Anterior cingulate cortex (tissue), 58 donors: ENCODE measurements around the gene SLCO2A1.
A peak's percentile ranks its signal among the peaks of the same experiment; 100 is the strongest.
"Not testable (repeated sequence)": the region's sequence is repeated elsewhere in the genome, so short reads cannot be mapped to it uniquely, and the experiment has no call there.

Source experiments
- DNase-seq, 58 donors: peaks; one replicate each; lab custom pipeline; 2025; lab: John Stamatoyannopoulos, UW

SLCO2A1 gene

GRCh38 chr3:134029734-134030378, at the start of gene SLCO2A1:
Gene SLCO2A1 (minus strand): TSS chr3:134029925. CDS start chr3:134029802, 123 bp downstream.
- DNase-seq = peak in 2 of 58 donors; percentile 19 to 59

DNA sequence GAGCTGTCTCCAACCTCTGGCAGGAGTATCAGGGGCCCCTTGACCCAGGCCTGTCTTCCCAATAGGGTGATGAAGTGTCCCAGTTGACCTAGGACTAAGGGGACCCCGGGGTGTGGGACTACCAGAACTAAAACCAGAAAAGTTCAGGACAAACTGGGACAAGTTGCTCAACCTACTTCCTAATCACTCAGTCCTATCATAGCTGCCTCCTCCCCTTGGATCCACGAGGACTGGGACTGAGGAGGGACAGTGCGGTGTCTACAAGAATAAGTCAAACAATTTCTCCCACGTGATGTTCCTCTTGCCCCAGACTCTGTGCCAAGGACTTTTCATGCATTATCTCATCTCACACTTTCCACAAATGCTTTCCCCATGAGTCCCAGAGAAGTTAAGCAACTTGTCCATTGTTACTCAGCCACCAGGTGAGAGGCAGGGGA, 49.4 kb upstream of the SLCO2A1 start:
- no peak for DNase-seq

DNA sequence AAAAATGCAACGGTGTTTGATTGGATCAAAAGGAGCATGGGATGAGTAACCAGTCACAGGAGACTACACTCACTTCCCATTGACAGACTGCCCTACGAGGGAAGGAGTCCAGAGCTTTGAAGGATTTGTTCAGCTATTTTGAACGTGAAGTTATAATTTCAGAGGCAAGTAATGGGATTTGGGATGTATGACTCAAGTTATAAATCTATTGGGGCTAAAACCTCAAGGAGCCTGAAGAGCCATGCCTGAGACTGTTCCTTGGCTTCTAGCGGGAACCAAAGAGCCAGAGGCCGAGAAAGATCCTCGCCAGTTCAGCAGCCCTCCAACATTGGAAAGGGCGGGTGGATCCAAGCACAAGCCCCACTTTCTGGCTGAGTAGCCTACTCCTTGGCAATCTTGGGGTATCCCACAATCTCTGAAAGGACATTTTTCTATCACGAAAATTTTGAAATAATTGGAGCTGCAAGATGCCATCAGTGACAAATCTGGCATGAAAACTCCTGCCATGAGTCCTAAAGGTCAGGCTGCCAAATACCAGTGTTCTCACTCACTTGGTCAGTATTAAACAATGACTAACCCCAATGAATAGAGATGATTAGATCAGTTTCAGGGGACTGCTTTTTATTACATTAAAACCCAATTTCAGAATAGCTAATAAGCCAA, 48.6 kb upstream of the SLCO2A1 start:
- no peak for DNase-seq

DNA sequence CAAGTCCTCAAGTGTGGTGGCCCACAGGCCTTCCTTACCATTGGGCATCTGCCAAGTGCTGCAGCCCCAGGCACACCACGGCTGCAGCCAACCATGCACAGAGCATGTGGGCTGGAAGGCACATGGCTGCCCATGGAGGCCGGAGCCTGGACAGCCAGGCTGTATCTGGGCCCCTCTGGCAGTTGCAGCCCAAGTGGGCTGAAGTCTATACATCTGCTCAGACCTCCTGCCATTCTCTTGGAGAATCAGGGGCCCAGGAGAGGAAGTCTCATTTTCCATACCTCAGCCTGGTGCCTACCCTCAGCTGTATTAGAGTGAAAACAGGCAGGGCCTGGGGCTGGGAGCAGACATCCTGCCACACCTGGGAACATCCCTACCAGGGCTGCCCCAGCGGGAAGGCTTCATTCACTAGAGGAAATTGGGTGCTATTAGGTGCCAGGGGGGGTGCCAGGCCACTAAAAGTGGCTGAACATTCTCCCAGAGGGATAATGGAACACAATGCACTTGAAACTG, 48.0 kb upstream of the SLCO2A1 start:
- DNase-seq = no peak

DNA sequence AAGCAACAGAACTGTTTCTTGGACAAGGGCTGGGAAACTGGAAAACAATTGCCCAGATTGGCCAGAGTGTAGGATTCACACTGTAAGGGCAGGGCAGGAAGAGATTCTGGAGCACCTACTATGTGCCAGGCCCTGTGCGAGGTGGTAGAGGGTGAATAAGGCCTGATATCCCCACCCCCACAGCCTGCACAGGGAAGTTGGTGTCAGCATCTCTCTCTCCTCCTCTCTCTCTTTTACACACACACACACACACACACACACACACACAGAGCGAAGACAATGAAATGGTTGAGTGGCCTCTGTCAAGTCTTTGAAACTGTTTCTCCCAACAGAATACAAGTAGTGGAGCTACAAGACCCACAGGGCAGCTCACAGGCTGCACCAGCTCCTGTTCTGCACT, 47.1 kb upstream of the SLCO2A1 start:
- DNase-seq = no peak

- DNase-seq = no peak
Observed at GRCh38 chr3:134075846-134076245, 46.1 kb upstream of the SLCO2A1 start.

DNA sequence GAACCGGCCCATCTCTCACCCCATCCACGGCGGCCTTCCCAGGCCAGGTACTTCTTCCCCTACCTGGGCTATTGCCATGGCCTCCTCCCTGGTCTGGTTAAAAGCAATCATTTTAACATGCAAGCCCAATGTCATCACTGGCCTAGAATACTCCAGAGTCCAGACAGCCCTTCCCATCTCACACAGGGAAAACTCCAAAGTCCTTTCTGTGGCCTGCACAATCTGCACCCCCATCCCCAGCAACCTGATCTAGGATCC, 45.8 kb upstream of the SLCO2A1 start:
- no peak for DNase-seq

DNA sequence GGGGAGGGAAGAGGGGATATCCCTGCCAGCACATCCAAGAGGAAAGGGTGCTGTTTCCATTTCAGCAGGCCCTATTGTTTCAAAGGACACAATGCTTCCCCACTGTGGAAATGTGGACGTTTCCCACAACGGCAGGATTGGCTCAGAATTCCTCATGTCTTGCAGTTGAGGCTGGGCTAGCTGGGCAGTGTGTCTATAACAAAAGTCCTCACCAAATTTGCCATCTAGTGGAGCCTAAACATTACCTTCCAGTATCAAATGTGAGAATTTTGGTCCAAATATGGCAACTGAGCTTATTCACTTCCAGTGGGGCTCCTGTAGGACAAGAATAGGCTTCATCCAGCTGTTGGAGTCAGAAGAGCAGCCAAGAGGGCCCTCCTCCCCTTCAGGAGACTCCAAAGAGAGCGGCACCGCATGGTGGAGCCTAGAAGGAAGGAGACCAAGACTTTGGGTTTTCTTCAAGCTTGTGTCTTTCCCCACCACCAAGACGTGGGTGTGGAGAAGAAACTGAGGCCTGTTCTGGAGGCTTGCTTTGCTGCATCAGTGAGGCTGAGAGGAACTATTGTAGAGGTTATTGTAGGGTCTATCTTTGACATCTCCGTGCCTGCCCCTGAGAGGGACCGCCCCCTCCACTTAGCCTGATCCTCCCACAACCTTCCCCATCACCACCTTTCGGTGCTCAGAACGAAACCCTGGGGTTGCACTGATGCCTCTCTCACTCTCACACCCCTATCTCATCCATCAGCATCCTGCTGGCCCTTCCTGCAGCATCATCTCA, 45.3 kb upstream of the SLCO2A1 start:
- no peak for DNase-seq

DNA sequence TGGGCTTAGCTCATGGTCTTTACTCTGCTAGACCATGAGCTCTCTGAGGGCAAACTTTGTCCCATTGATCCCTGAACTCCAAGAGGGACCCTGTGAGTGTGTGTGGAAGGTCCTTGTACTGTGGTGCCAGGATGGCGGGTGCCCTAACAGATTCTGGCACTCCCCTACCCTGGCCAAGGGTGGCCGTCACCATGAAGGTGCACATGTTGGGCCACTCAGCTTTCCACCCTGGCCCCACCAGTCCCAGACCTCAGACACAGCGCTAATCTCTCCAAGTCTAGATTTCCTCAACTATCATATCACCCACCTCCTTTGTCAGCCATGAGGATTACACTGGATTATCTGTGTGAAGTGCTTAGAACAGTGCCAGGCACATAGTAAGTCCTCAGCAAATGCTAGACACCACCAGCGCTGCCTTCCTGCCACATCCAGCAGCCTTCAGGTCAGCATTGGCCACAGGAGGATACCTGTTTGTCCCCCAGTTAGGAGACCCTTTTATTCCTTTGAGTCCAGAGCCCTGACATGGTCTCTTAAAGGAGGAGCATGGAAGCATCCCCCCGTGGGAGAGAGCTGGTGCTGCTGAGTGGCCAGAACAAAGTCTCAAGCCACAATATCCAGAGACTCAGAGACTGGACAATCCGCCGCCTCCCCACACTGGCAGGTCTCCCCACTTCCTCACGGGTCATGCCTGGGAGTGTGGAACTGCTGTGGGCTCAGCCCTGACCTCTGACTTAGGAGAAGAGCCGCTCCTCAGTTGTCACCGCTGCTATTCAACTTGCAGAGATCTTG, 44.5 kb upstream of the SLCO2A1 start:
- DNase-seq = no peak

- DNase-seq = no peak
Observed at GRCh38 chr3:134073583-134073945, 43.8 kb upstream of the SLCO2A1 start.

DNA sequence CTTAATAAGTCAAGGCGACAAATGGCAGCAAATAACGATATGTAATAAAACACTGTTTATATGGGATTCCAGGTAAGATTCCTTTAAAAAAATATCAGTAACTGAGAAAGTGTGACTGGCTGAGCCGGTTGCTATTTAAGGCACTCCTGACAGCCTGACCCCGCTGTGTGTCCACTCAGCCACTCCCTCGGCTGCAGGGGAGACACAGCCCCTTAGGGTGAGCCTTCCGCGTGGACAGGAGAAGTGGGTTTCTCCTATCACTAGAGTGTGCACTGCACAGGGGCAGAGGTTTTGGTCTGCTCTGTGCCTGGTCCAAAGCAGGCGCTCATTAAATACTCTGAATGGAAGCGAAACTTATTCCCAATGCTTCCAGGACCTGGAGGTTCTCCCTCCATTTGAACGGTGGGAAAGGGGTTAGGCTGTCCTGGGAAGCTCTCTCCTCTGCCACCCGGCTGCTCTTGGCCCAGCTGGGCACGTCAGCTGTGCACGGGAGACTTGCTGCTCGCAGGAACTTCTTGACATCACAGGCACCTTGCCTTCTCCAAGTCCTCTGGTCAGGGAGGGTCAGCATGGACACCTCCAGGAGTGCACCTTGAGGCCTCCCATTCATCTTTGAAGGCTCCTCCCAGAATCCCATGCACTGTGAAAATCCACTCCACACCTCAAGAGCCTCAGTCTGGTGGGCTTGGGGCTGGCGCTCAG, 43.3 kb upstream of the SLCO2A1 start:
- no peak for DNase-seq

GRCh38 chr3:134070281-134070680, 40.6 kb upstream of the SLCO2A1 start:
- not testable (repeated sequence) for DNase-seq

DNA sequence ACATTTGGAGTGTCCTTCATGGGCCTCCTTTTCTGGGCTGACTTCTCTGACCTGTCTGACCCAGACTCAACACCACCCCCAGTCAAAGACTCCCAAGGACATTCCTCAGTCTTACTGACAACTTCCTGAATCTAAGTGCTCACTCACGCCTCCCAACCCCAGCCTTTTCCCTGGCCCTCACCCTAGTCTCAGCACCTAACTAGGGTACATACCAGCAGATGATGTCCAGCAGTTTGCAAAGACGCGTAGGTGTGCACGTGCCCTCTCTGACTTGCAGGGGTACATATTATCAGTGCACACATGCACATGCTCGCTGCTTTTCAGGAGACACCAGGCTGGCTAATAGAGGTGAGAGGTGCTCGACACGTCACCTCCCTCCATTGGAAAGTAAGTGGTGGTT, 38.7 kb upstream of the SLCO2A1 start:
- no peak for DNase-seq

GRCh38 chr3:134067531-134068161, 37.9 kb upstream of the SLCO2A1 start:
- DNase-seq = no peak

DNA sequence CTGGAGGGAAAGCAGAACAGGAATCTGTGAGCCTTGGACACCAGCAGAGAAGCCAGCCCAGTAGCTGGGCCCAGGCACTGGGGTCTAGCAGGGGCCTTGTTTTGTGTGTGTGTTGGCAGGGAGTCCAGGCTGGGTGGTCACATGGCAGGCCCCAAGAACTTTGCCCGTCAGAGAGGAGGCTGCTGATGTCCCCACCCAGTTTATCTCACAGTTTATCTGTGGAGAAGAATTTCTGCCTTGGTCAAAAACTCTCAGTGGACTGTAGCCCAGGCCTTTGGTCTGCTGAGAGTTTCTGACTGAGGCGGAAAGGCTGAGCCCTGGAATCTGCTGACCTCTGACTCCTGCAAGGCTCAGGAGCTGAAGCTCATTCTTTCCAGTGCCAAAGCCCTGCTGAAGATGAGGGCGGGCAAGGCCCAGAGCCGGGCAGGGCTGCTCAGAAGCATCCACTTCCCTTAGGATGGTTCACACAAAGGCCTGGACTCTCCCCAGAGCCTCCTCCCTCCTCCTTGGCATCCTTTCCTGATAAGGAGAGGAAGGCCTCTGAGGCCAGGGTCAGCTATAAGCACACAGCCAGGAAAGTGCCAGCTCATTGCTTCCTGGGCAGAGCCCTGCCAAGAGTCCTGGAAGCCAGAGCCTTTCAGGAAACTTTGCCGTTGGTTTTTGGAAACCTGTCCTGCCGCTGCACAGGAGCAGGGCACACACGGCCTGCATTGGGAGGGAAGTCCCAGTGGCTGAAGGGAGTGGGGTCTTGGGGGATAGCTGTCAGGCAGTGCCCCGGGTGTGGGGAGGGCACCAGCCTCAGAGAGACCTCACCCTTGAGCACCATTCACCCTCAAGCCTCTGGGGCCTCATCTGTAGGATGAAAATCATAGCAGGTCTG, 37.2 kb upstream of the SLCO2A1 start:
- no peak for DNase-seq

DNA sequence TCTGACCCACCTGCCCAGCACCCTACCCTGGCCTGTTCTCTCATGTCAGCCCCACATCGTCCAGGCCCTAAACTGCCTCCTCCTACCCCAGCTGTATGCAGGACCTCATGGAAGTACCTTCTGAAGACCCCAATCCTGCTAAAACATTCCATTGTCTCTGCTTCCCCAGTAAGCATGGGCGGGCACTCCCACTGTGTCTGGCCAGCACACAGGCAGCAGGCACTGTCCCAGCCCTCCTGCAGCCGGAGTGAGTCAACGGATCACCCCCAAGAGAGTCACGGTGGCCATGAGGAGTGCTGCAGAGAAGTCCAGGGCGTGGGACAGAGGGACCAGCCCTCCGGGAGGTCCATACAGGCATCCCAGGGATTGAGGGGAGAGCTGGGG, 36.4 kb upstream of the SLCO2A1 start:
- no peak for DNase-seq

- DNase-seq = no peak
Observed at GRCh38 chr3:134065252-134066157, 35.8 kb upstream of the SLCO2A1 start.

DNA sequence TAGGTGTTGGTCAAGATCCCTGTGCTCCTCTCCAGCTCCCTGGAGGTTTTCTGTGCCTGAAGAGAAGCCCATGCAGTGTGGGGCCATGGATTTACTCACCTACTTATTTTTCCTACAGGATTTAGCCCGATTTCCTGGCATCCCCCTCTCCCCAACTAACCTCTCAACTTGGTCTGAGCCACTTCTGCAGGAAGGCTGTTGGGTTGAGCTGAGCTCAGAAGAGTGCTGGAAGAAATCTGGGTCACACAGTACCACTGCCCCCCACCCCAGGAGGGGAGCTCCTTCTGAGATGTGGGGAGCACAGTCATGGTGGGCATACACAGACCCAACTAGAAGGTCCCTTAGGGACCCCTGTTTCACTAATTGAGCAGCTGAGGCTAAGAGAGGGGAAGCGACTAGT, 34.4 kb upstream of the SLCO2A1 start:
- DNase-seq = no peak
